ENCODE data around the gene RHOJ.
"Not testable (repeated sequence)": the region's sequence is repeated elsewhere in the genome, so short reads cannot be mapped to it uniquely, and the experiment has no call there.

RHOJ gene

DNA sequence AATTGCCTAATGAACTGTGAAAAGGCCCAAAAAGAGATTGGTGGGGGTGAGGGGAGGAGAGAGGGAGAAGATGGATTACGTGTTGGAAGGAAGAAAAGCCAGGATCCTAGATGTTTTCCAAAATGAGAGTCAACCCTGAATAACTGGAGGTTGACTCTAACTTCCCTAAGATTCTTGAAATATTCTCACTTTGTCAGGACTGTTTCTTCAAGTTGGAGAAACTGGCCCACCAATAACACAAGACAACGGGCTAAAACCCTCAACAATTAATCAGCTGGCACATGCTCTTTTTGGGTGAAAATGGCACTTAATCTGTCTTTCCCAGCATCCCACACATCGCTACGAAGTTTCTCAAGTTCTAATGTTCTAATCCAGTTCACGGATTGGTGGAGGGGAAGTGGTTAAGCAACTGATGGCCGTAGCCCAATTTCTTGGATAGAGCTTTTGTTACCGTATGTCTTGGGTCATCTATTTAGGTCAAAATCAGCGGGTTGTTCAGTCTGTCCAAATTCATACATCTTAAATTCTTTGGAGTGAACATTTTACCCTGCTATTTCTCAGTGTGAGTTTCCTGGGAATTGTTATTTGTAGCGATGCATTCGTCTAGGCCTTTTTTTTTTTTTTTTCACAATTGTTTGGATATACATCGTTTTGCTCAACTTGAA lies 65.5 kb downstream of the RHOJ start:
- no peak for DNase-seq

DNA sequence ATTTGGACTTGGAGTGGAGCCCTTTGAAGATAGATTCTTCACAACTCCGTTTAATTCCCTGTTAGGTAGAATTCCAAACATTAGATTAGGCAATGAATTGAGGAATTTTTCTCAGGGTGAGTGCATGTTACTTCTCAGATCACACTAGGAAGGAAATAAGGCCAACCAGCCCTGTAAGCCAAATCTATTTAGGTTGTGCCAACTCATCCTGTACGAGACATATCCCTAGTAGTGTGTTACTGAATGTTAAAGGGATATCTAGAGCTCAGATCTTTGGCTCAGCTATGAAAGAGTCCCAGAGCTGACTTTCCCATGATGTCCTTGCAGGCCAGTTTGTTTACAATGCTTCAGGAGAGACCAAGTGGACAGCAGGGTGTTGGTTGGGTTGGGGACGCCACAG lies 68.9 kb downstream of the RHOJ start:
- no peak for DNase-seq

DNA sequence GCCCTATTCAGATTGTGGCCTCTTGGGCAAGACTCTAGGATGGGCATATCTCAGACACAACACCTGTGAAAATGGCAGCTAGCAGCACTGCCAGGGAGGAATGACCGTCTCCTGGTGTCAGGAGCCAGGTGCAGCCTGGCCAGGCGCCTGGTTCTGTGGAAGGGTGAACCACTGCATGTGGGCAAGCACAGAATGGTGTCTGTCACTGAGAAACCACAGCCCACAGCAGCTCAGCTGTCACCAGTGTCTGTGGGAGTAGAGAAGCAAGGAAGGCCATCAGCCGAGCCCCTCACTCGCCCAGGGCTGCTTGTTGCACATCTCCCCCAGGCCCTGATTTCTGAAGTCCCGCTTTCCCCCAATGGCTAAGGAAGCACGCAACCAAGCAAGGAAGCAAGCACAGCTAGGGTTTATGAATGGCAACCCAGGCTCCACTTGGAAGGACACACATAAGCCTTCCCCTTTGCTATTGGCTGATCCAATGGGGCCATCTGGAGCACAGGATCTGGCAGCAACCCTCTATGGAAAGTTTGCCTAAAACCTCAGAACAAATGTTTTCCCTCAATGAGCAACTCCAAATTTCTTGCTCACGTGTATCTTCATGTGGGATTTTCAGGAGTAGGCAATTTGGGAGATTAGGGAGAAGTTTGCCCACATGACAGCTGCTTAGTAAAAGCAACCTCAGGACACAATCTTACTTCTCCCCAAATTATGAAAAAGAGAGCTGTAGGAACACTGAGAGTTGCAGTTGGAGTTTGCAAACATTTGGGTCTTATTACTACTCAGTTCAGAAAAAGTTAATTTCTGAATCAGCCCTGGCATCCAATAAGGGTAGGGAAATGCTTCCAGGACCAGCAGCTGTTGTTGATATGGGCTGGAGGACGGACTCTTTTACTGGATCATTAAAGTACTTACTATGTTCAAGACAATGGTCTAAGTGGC lies 69.7 kb downstream of the RHOJ start:
- no peak for DNase-seq

DNA sequence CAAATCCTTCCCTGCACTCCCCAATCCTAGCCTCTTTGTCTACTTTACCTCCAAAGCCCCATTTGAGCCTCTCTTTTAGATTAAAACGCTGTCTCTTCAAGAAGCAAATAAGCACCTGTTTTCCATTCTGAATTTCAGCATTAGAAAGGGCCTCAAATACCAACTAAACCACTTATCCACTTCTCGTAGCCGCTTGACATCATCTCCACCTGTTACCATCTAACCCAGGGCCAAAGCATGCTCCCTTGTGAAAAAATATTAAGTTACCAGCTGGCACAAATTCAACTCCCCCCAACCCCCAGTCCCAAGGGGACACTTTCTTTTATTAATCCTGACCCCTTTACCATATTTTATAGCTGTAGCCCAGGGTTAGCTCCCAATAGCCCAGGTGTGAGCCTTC lies 71.4 kb downstream of the RHOJ start:
- DNase-seq, result peak; percentile 99

DNA sequence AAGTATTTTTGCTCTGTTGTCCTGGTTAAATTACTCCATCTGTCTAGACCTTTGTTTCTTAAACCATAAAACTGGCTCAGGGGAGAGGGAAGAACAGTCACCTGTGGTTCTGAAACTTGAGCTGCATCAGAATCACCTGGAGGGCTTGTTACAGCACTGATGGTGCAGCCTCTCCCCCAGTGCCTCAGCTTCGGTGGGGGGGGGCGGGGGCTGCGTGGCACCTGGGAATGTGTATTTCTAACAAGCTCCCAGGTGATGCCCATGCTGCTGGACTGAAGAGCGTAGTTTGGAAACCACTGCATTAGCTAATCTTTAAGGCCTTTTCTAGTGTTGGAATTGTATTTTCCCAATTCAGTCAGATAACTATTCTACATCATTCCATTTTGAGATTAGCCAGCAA lies 71.8 kb downstream of the RHOJ start:
- DNase-seq, result peak; percentile 99

DNA sequence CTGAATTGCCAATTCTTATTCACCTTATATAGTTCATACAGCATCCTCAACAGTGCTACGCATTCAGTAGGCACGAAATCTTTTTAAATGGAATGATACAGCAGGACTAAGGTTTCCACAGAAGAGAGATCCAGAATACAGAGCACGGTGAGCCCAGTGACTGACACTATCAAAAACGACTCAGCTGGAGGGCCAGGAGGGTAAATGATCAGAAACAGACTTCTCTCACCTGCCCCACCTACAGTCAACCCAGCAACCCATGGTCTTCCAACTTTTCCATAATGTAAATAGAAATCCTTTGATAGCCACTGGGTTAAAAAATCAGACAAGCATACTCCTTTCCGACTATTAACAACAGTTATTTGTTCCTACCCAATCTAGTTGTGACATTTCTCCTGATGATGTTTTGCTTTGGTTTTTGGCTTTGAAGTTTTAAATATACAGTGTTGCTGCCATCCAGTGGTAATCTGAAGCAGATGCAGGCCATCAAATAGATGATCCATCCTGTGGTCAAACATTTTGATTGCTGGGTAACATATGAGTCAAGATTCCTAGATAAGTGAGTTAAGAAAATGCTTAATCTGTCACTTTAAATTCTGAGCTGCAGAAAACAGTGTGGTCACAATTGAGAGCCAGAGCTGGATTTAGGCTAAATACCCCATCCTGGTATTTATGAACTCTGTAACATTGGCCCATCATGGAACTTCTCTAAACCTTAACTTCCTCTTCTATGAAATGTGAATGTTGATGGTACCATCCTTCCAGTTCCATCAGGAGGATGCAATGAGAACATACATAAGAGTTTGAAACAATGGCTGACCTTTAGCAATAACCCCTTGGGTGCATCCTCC lies 72.5 kb downstream of the RHOJ start:
- peak; percentile 74 for DNase-seq

DNA sequence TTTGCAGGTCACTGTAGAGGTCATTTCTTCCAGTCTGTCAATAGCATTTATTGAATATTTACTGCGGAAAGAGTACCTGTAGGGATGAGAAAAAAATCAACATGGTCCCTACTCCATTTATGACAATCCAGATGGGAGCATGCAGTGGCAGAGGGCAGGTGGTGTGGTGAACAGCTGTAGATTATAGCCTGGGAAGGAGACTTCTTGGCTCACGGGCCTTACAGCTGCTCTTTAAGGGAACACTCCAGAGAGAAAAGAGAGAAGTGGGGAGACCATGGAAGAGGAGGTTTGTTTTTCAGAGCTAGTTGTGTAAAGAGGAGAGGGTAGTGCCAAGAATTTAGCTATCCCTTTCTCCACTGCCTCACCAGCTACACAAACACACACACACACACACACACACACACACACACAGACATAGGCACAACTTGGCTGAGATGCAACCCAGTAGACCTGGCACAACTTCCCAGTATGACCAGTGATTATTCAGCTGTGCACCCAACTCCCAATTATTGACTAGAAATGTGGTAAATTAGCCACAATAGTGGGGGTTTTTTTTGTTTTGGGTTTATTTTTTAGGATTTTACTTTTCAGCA lies 73.4 kb downstream of the RHOJ start:
- DNase-seq, result peak; percentile 19

DNA sequence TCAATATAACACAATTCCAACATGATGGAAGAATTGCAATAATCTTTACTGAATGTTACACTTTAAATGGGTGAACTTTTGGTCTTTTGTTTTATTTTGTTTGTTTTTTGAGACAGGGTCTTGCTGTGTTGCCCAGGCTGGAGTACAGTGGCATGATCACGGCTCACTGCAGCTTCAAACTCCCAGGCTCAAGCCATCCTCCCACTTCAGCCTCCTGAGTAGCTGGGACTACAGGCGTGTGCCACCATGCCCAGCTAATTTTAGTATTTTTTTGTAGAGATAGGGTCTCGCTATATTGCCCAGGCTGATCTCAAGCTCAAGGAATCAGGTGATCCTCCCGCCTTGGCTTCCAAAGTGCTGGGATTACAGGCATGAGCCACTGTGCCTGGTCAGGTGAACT lies 75.7 kb downstream of the RHOJ start:
- DNase-seq, result not testable (repeated sequence)

DNA sequence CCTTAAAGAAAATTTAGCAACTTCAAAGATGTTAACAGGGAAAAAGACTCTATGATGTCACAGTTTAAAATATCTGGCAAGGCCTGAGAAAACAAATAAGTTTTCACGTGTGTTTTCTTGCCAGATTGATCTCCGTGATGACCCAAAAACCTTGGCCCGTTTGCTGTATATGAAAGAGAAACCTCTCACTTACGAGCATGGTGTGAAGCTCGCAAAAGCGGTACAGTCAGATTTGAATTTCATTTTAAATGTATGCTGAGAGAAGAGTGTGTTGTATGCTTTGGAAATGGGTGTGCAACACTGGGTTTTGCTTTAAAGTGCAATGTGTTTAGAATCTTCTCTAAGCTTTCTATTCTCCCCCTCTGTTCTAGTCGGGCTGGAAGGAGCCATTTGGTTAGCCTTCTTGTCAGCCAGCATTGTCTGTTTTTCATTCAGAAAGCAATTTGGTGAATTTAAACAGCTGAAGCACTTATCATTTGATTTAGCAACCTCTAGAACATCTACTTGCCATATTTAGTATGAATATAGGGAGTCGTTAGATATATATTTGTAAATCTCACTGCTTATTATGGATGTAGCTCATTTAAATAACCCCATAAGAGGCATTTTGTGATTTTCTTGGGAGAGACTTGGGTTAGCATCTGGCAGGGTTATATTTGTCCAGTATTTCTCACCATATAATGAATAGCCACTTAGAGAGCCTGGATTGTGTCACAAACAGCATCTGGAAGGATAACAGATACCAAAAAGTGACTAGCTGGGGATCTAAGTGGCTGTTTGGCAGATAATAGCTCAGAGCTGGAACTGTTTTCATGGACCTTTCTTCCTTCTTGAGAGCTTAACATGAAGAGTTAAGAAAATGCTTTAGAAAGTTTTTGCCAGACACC lies 79.0 kb downstream of the RHOJ start:
- DNase-seq, result no peak

DNA sequence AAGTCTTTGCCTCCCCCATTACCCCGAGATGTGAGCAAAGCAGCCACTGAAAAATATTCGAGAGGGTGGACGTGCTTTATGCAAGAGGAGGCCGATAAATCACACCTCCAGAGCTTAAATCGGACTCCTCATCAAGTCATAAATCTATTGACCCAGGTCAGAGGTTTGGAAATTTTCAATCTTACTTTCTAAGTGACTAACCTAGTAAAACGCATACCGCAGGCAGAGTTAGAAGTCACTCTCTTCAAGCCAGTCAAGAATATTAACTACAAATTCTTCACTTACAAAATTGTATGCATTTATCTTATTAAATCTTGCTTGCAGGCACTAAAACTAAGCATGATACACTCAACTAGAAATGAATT lies 79.6 kb downstream of the RHOJ start:
- no peak for DNase-seq

DNA sequence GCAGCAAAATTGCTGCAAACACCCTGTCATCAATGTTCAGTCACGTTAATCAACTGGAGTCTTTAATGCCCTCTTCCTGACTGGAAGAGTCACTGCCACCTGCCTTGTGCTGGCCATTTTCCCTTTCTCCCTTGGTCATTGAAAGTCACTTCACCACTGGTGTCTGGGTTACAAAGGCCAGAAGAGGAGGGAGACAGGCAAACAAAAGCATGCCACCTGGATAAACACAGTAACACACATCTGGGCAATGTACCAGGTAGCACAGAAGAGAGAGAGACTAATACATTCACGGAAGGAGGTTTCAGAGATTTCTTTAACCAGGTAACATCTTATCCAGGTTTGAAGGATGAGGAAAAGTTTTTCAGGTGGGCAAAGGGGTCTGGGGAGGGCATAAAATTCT lies 81.8 kb downstream of the RHOJ start:
- DNase-seq, result peak; percentile 24

DNA sequence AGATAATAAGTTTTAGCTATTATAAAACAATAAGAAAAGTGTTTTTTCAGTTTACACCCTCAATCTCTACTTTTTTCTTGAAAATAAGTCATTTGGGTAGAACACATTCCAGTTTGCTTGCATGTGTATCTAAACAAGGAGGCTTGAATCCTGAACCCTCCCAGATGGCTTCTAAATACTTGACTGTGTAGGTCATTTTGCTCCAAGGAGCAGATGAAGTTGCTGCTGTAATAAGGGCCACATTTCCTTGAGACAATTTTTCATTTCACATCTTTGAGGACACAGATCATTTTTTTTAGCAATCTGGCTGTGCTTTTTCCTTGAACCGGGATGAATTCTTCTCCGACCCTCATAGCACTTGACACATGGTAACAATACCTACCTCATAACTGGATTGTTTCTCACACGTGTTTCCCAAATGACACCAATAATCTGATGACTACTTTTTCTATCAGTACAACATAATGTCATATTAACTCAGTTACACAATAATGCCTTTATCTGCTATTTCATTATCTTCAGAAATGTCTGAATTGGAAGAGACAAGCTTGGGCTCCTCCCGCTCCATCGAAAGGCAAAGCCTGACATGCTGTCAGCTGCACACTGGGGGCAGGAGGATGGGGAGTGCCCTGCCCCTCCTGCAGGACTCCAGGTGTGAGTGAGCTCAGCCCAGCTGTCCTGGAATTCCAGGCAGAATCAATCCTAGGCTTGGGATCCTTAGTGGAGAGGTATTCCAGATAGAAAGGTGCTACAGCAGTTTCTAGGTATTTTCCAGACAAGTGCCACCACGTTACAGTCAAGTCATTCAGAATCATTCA lies 83.6 kb downstream of the RHOJ start:
- no peak for DNase-seq

DNA sequence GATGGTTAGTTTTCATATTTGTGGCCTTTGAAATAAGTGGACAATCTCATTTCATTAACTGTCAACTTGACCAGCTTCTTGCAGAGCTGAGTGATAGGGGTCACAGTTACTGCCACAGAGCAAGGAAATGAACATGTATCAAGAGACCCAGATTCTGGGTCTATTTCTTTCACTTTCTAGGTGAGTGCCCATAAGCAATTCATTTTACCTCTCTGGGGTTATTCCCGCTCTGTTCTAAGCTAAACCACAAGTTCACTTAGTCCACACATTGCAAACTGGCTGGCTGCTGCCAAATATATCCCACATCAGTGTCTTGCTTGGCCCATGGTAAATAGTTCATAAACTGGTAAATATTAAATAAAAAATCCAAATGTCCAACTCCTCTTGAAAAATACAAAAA lies 84.6 kb downstream of the RHOJ start:
- no peak for DNase-seq

DNA sequence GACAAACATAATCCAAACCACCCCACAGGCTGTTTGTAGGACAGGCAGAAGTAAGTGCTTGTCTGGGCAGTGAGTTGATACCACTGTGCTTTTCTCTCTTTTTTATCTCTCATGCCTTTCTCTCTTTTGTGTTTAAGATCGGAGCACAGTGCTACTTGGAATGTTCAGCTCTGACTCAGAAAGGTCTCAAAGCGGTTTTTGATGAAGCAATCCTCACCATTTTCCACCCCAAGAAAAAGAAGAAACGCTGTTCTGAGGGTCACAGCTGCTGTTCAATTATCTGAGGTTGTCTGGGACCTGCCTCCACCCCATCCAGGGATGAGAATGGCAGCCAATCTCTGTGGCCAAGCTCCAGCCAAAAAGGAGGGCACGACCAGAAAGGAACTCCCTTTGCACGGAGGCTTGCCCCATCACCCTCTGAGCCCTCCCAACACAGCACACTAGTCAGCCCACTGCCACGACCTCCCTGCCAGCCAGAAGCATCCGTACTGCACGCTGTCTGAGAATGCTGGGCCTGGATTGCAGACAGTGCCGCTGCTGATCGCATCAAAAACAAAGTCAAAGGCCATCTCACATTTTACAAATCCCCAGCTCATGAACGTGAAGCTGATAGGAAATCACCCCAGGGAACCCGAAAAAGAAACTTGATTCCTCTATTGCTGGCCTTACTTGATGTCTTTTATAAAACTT lies 86.6 kb downstream of the RHOJ start:
- DNase-seq, result no peak

DNA sequence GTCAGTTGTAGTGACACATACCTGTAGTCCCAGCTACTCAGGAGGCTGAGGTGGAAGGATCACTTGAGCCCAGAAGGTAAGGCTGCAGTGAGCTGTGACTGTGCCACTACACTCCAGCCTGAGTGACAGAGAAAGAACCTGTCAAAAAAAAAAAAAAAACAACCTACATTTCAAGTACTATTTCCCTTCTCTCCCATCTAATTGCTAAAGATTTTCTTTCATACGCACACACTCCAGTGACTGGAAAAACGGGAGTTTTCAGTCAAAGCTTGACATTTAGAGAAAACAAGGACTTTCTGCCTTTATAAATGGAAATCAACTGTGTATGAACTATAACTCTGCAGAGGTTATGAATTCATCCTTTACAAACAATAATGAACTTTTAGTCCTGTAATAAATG lies 88.6 kb downstream of the RHOJ start:
- no peak for DNase-seq

DNA sequence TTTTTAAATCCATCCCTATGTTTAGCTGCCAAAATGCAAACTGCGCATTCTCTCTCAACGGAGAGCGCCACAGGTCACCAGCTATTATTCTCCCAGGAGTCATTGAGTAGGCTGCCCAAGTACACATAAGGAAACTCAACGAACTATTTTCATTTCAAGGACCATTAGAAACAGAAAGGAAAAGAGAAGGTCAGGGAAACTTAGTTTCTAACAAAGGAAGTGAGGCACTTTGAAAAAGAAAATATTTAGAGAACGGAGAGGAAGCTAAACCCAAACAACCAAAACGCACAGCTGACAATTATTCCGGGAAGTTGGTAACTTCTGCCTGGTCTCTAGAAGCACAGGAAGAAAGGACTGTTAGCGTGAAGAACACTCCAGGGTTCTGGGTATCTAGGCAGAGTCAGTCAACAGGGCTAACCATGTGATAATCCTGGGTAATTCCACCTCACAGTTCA lies 91.0 kb downstream of the RHOJ start:
- DNase-seq, result no peak

DNA sequence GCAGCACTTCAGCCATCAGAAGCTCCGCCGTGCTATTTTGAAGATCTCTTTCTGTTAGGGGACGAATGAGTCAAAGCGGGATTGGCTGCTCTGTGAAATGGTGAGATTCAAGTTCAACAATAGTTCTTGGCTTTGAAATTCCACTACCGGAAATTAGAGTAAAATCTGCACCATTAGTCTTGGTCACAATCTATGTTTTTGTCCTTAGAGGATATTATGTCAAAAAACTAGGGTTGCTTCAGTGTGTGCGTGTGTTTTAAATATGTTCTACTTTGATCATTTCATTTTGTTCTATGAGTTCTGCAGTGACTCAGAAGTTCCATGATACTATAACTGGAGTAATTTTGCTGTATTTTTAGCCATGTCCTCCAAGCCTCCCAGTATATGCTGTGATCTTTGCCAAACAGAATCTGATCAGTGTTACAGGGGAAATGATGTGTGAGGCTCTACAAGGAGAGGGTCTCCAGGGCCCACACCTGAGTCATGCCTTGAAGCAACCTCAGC lies 91.9 kb downstream of the RHOJ start:
- no peak for DNase-seq

DNA sequence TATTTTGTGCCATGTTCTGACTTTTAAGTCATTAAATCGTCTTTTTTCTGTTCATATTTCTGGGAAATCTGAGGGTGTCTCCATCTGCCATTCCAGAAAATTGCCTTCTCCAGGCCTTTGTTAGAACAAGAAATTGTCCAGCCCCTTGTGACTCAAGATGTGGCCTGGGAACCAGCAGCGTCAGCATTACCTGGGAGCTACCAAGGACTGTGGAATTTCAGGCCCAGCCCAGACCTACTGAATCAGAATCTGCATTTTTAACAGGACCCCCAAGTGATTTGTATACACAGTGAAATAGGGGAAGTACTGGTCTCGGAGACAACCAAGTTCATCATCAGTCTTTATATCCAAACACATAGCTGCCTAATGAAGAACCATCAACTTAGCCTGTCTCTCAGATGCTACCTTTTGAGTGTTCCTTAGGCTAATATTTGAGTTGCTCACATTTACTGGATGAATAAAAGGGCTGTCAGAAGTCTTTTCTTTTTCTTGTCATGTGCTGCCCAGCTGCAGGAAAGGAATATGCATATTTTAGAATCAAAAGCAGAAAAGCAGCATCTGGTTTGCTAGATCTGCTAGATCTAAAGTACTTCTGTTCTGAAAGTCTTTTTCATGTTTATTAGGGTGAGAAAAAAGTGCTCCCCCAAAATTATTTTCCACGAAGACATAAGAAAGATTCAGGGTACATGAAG lies 93.3 kb downstream of the RHOJ start:
- DNase-seq, result no peak

DNA sequence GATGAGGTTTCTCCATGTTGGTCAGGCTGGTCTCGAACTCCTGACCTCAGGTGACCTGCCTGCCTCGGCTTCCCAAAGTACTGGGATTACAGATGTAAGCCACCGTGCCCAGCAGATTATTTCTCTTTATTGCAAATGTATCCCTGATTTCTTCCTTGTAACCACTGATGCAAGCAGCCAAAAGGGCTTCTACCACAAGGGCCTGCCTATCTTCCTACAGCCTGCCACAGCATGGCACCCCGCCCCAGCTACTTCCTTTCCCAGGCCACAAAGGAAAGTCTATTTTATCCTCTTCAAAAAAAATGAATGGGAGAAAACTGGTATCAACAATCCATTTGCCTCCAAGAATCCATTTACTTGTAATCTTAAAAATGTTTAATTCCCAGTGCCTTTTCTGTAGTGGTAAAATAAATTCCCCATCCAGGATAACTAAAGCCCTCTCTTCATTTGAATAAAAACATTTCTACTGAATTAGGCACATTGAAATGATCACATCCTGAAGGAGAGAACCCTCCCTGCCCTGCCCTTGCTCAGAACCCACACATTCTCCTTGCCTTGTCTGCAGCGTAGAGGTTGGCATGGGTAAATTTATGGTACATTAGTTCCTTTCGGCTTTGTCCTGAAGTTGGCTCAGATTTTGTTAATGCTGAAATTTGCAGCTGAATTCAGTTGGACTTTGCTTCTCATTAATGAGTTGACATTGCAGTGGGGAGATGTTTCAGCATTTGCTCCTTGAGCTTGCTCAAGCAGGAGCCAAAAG lies 95.3 kb downstream of the RHOJ start:
- no peak for DNase-seq
